GM21576 (cell line): ENCODE results near the gene GFRA1.

Experiments
- ATAC-seq: cut with Tn5 transposase; IDR thresholded peaks from one replicate; pipeline ENCODE4 v1.9.1; 2021; ENCODE audit warnings: mild to moderate bottlenecking, moderate library complexity; ENCODE audit not compliant: unreplicated experiment

The GFRA1 gene

GRCh38 chr10:116133634-116134033, 139.4 kb downstream of the GFRA1 start:
- no peak for ATAC-seq

- ATAC-seq, result no peak
Observed at GRCh38 chr10:116132780-116133399, 140.1 kb downstream of the GFRA1 start.

GRCh38 chr10:116130006-116130405, 143.0 kb downstream of the GFRA1 start:
- ATAC-seq, result no peak

GRCh38 chr10:116126954-116127695, 145.9 kb downstream of the GFRA1 start:
- no peak for ATAC-seq

GRCh38 chr10:116126239-116126638, 146.8 kb downstream of the GFRA1 start:
- ATAC-seq, result no peak

- ATAC-seq, result no peak
Observed at GRCh38 chr10:116125180-116125579, 147.8 kb downstream of the GFRA1 start.

- ATAC-seq, result no peak
Observed at GRCh38 chr10:116124777-116125176, 148.2 kb downstream of the GFRA1 start.

- ATAC-seq, result no peak
Observed at GRCh38 chr10:116122664-116123063, 150.3 kb downstream of the GFRA1 start.

- ATAC-seq, result no peak
Observed at GRCh38 chr10:116121640-116122525, 151.1 kb downstream of the GFRA1 start.

- no peak for ATAC-seq
Observed at GRCh38 chr10:116120688-116121455, 152.1 kb downstream of the GFRA1 start.

- no peak for ATAC-seq
Observed at GRCh38 chr10:116118847-116119246, 154.2 kb downstream of the GFRA1 start.

GRCh38 chr10:116115797-116116196, 157.2 kb downstream of the GFRA1 start:
- no peak for ATAC-seq

- ATAC-seq, result no peak
Observed at GRCh38 chr10:116115036-116115641, 157.9 kb downstream of the GFRA1 start.

- ATAC-seq, result no peak
Observed at GRCh38 chr10:116113721-116114501, 159.1 kb downstream of the GFRA1 start.

- ATAC-seq, result no peak
Observed at GRCh38 chr10:116112232-116113231, 160.5 kb downstream of the GFRA1 start.

- ATAC-seq, result no peak
Observed at GRCh38 chr10:116111483-116112095, 161.4 kb downstream of the GFRA1 start.

- ATAC-seq, result no peak
Observed at GRCh38 chr10:116110736-116111135, 162.3 kb downstream of the GFRA1 start.

- no peak for ATAC-seq
Observed at GRCh38 chr10:116109881-116110280, 163.1 kb downstream of the GFRA1 start.
